BJ (cell line): ENCODE measurements around the gene GPR132. TPM values are rescaled to one million over a fixed set of nuclear protein-coding genes. Genes with fewer than 3 reads are reported as not detected.

Experiments used
- CTCF ChIA-PET: fragments of 350-600 bp; formaldehyde crosslinking; extraction: SDS; loops from one replicate; lab custom pipeline; 2021; ENCODE audit warnings: antibody characterized with exemption, inconsistent platforms; lab: Yijun Ruan, JAX
- POLR2A ChIA-PET: fragments of 300-600 bp; sonication (Branson Sonifier 250); formaldehyde crosslinking; extraction: SDS; loops from one replicate; lab custom pipeline; 2021; ENCODE audit warnings: antibody characterized with exemption; lab: Charles Lee
- DNase-seq: peaks from one replicate; pipeline ENCODE4 v3.0.0-alpha.2; 2011; ENCODE audit warnings: low read depth
- H3K27me3 ChIP-seq: 2 replicates; pipeline ENCODE4 v1.6.0; 2011; ENCODE audit warnings: low read length; ENCODE audit not compliant: control insufficient read depth, insufficient read depth
- H3K36me3 ChIP-seq: 2 replicates; pipeline ENCODE4 v1.5.1; 2011; ENCODE audit warnings: low read length; ENCODE audit not compliant: control insufficient read depth, insufficient read depth
- H3K4me3 ChIP-seq: 2 replicates; pipeline ENCODE4 v1.5.1; 2011; ENCODE audit warnings: low read depth, mild to moderate bottlenecking, control low read depth, low read length
- CTCF ChIP-seq: IDR thresholded peaks from 2 replicates; pipeline ENCODE4 v1.5.1; 2011; ENCODE audit warnings: low read depth, mild to moderate bottlenecking, control low read depth, inconsistent platforms, low read length, moderate library complexity; ENCODE audit not compliant: insufficient read depth
- polyA plus RNA-seq: library from polyadenylated mRNA; depleted of rRNA; stranded (reverse); fragments of >200 nt; gene quantifications from 2 replicates; pipeline ENCODE4 v1.2.3, GENCODE V29; 2011

GPR132 gene
- polyA plus RNA-seq, 1 experiment, result 0.13 TPM

- Histone ChIP-seq H3K36me3 (no peaks in the 10 kb centered on the region), H3K27me3 (no peaks in the 10 kb centered on the region; the same call in 1 of the 2 replicates), H3K4me3 (peak overlapping the region; percentile 63)
- peak; percentile 39 for DNase-seq
- POLR2A ChIA-PET, result no interaction called here
- no peak for TF ChIP-seq CTCF
- CTCF ChIA-PET, result interaction anchor here (0.6 to 2.4 kb wide), 8 partner anchors 14 to 324 kb away, joined by 3 to 20 read pairs (median 3); no protein-coding TSS in a partner anchor
These were observed 23.0 kb upstream of the GPR132 start for GRCh38 chr14:105087963-105088811.

GRCh38 chr14:105087308-105087962 lies 22.2 kb upstream of the GPR132 start:
- POLR2A ChIA-PET, result no interaction called here

GRCh38 chr14:105086833-105087307 lies 21.6 kb upstream of the GPR132 start:
- no peaks in the 10 kb centered on the region; the same call in 1 of the 2 replicates for H3K27me3 ChIP-seq
- peak; percentile 49 for TF ChIP-seq CTCF
- H3K4me3 ChIP-seq, result peak overlapping the region; percentile 63
- ChIA-PET POLR2A (no interaction called here), CTCF (interaction anchor here (0.7 to 2.4 kb wide), 11 partner anchors 13 to 227 kb away, joined by 3 to 20 read pairs (median 3); no protein-coding TSS in a partner anchor)
- no peak for DNase-seq
- H3K36me3 ChIP-seq, result no peaks in the 10 kb centered on the region

More at GRCh38 chr14:105087308-105087962, 22.2 kb upstream of the GPR132 start:
- CTCF ChIA-PET, result interaction anchor here (0.6 to 2.4 kb wide), 13 partner anchors 14 to 323 kb away, joined by 3 to 20 read pairs (median 3); no protein-coding TSS in a partner anchor
- no peaks in the 10 kb centered on the region for H3K36me3 ChIP-seq
- no peak for DNase-seq
- peak overlapping the region; percentile 63 for H3K4me3 ChIP-seq
- TF ChIP-seq CTCF, result no peak
- H3K27me3 ChIP-seq, result no peaks in the 10 kb centered on the region; the same call in 1 of the 2 replicates

- H3K27me3 ChIP-seq, result no peaks in the 10 kb centered on the region; the same call in 1 of the 2 replicates
- ChIA-PET POLR2A (interaction anchor here (0.6 kb wide), 1 partner anchor 1112 kb away, joined by 7 read pairs; no protein-coding TSS in a partner anchor), CTCF (interaction anchor here (0.7 to 2.4 kb wide), 5 partner anchors 10 to 128 kb away, joined by 3 to 20 read pairs (median 4); no protein-coding TSS in a partner anchor)
- no peaks in the 10 kb centered on the region for H3K36me3 ChIP-seq
- H3K4me3 ChIP-seq, result no peak overlapping the region
- DNase-seq, result no peak
- TF ChIP-seq CTCF, result no peak
These were observed 20.5 kb upstream of the GPR132 start for GRCh38 chr14:105085766-105086165.
